HEK293 (cell line): ENCODE measurements around the gene NID2.

Experiments used
- CTCF ChIA-PET: fragments of 350-600 bp; formaldehyde crosslinking; extraction: SDS; loops from one replicate; lab custom pipeline; 2021; ENCODE audit warnings: antibody characterized with exemption; lab: Yijun Ruan, JAX
- POLR2A ChIA-PET: fragments of 300-600 bp; formaldehyde crosslinking; extraction: SDS; loops from one replicate; lab custom pipeline; 2020; ENCODE audit warnings: antibody characterized with exemption, inconsistent platforms; lab: Yijun Ruan, JAX
- H3K27ac ChIP-seq: fragments of 200-500 bp; sonication (Bioruptor generic); 2 replicates; pipeline ENCODE4 v1.5.1; 2014; ENCODE audit warnings: low read depth, low read length, control low read depth, inconsistent platforms; ENCODE audit errors: extremely low read depth
- H3K36me3 ChIP-seq, 2 experiments: fragments of 200-500 bp in 1 of 2; sonication (Bioruptor generic) in 1 of 2; 1 replicate in 1 of 2; 2 replicates in 1 of 2; pipeline ENCODE4 v1.5.1; 2014 to 2017; ENCODE audit warnings: inconsistent platforms in 2 of 2, low read length in 2 of 2; ENCODE audit not compliant: control insufficient read depth in 2 of 2, insufficient read depth in 1 of 2
- H3K4me1 ChIP-seq: fragments of 200-500 bp; sonication (Bioruptor generic); 2 replicates; pipeline ENCODE4 v1.5.1; 2014; ENCODE audit warnings: mild to moderate bottlenecking, low read length, inconsistent platforms; ENCODE audit not compliant: control insufficient read depth, insufficient read depth
- H3K4me3 ChIP-seq: 2 replicates; pipeline ENCODE4 v1.5.1; 2011; ENCODE audit warnings: low read depth, mild to moderate bottlenecking, control low read depth, low read length, moderate library complexity
- H3K9me3 ChIP-seq: fragments of 200-500 bp; sonication (Bioruptor generic); 2 replicates; pipeline ENCODE4 v1.5.1; 2014; ENCODE audit warnings: low read depth, low read length, inconsistent platforms; ENCODE audit not compliant: control insufficient read depth, insufficient read depth
- GLIS2 ChIP-seq: fragments of 450-650 bp; formaldehyde crosslinking; IDR thresholded peaks from 2 replicates; pipeline ENCODE4 v1.5.1; 2016; ENCODE audit warnings: missing biosample characterization, missing genetic modification characterization
- KLF7 ChIP-seq: fragments of 450-650 bp; formaldehyde crosslinking; IDR thresholded peaks from 2 replicates; pipeline ENCODE4 v1.5.1; 2016; ENCODE audit warnings: missing biosample characterization, missing genetic modification characterization, borderline replicate concordance
- OSR2 ChIP-seq: fragments of 450-650 bp; formaldehyde crosslinking; IDR thresholded peaks from 2 replicates; pipeline ENCODE4 v1.5.1; 2016; ENCODE audit warnings: missing biosample characterization, missing genetic modification characterization
- PRDM10 ChIP-seq: fragments of 450-650 bp; formaldehyde crosslinking; IDR thresholded peaks from 2 replicates; pipeline ENCODE4 v1.5.1; 2016; ENCODE audit warnings: missing biosample characterization, missing genetic modification characterization
- ZBTB20 ChIP-seq: fragments of 450-650 bp; formaldehyde crosslinking; IDR thresholded peaks from 2 replicates; pipeline ENCODE4 v1.5.1; 2016; ENCODE audit warnings: missing biosample characterization, missing genetic modification characterization
- ZBTB48 ChIP-seq: fragments of 450-650 bp; formaldehyde crosslinking; IDR thresholded peaks from 2 replicates; pipeline ENCODE4 v1.5.1; 2016; ENCODE audit warnings: missing biosample characterization, missing genetic modification characterization
- ZFP3 ChIP-seq: fragments of 450-650 bp; formaldehyde crosslinking; IDR thresholded peaks from 2 replicates; pipeline ENCODE4 v1.5.1; 2016; ENCODE audit warnings: low read depth, missing biosample characterization, missing genetic modification characterization
- ZIC2 ChIP-seq: fragments of 450-650 bp; formaldehyde crosslinking; IDR thresholded peaks from 2 replicates; pipeline ENCODE4 v1.5.1; 2016; ENCODE audit warnings: missing biosample characterization, missing genetic modification characterization
- ZNF112 ChIP-seq: fragments of 450-650 bp; formaldehyde crosslinking; IDR thresholded peaks from 2 replicates; pipeline ENCODE4 v1.5.0; 2017; ENCODE audit warnings: missing biosample characterization, missing genetic modification characterization
- ZNF121 ChIP-seq: fragments of 450-650 bp; formaldehyde crosslinking; IDR thresholded peaks from 2 replicates; pipeline ENCODE4 v1.5.1; 2016; ENCODE audit warnings: missing biosample characterization, missing genetic modification characterization
- ZNF138 ChIP-seq: fragments of 450-650 bp; formaldehyde crosslinking; IDR thresholded peaks from 2 replicates; pipeline ENCODE4 v1.5.1; 2016; ENCODE audit warnings: missing biosample characterization, missing genetic modification characterization, borderline replicate concordance
- ZNF146 ChIP-seq: fragments of 450-650 bp; formaldehyde crosslinking; IDR thresholded peaks from 2 replicates; pipeline ENCODE4 v1.5.1; 2016; ENCODE audit warnings: missing biosample characterization, missing genetic modification characterization
- ZNF148 ChIP-seq: fragments of 450-650 bp; formaldehyde crosslinking; IDR thresholded peaks from 2 replicates; pipeline ENCODE4 v1.5.0; 2017; ENCODE audit warnings: missing biosample characterization, missing genetic modification characterization, borderline replicate concordance
- ZNF169 ChIP-seq: fragments of 450-650 bp; formaldehyde crosslinking; IDR thresholded peaks from 2 replicates; pipeline ENCODE4 v1.5.1; 2016; ENCODE audit warnings: missing biosample characterization, missing genetic modification characterization
- ZNF324 ChIP-seq: fragments of 450-650 bp; formaldehyde crosslinking; IDR thresholded peaks from 2 replicates; pipeline ENCODE4 v1.5.1; 2016; ENCODE audit warnings: missing biosample characterization, missing genetic modification characterization
- ZNF341 ChIP-seq: fragments of 450-650 bp; formaldehyde crosslinking; IDR thresholded peaks from 2 replicates; pipeline ENCODE4; 2016; ENCODE audit warnings: low read depth, missing biosample characterization, missing genetic modification characterization
- ZNF426 ChIP-seq: fragments of 450-650 bp; formaldehyde crosslinking; IDR thresholded peaks from 2 replicates; pipeline ENCODE4 v1.5.1; 2017; ENCODE audit warnings: missing biosample characterization, missing genetic modification characterization, mild to moderate bottlenecking, inconsistent platforms, moderate library complexity
- ZNF596 ChIP-seq: fragments of 450-650 bp; IDR thresholded peaks from 2 replicates; pipeline ENCODE4 v1.5.0; 2018; ENCODE audit warnings: missing biosample characterization, mild to moderate bottlenecking, missing genetic modification characterization, moderate library complexity
- ZNF623 ChIP-seq: fragments of 450-650 bp; formaldehyde crosslinking; IDR thresholded peaks from 2 replicates; pipeline ENCODE4 v1.5.1; 2016; ENCODE audit warnings: missing biosample characterization, missing genetic modification characterization
- ZNF660 ChIP-seq: fragments of 450-650 bp; IDR thresholded peaks from 2 replicates; pipeline ENCODE4 v1.5.1; 2018; ENCODE audit warnings: missing biosample characterization, mild to moderate bottlenecking, missing genetic modification characterization
- ZSCAN5A ChIP-seq: fragments of 450-650 bp; formaldehyde crosslinking; IDR thresholded peaks from 2 replicates; pipeline ENCODE4 v1.5.1; 2016; ENCODE audit warnings: missing biosample characterization, missing genetic modification characterization
- ZXDB ChIP-seq: fragments of 450-650 bp; formaldehyde crosslinking; IDR thresholded peaks from 2 replicates; pipeline ENCODE4 v1.5.1; 2016; ENCODE audit warnings: missing biosample characterization, missing genetic modification characterization
- TF ChIP-seq, protein P1 (sequence below): fragments of 450-650 bp; formaldehyde crosslinking; IDR thresholded peaks from 2 replicates; pipeline ENCODE4 v1.5.1; 2016; ENCODE audit warnings: missing biosample characterization, missing genetic modification characterization

NID2 gene

DNA sequence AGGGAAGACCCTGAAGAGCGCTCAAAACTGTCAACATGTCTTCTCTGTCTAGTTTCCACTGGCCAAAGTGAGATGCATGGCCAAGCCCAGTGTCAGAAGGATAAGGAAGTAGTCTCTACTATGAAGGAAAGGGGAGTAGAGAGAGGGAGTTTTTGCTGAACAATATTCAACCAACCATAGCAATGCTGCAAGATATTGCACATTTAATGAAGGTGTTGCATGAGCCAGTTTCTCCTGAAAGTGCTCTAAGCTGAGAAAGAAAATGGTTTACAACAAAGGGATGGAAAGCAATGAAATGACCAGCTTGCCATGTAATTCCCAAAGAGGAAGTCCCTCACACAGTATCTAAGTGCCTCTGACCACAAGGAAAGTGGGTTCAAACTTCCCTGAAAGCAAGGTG, 40.0 kb upstream of the NID2 start:
- ChIA-PET POLR2A (no interaction called here), CTCF (interaction anchor here (0.6 kb wide), 2 partner anchors 35 to 304 kb away, joined by 3 to 4 read pairs; no protein-coding TSS in a partner anchor)
- Histone ChIP-seq H3K4me3 (no peak overlapping the region), H3K4me1 (no peaks in the 10 kb centered on the region), H3K27ac (no peak overlapping the region), H3K9me3 (no peaks in the 10 kb centered on the region), H3K36me3 (no peaks in the 10 kb centered on the region)
- TF ChIP-seq ZNF148 (tag by site-specific recombination) (no peak), ZNF112 (tag by site-specific recombination) (no peak), ZFP3 (no peak), ZNF121 (tag by site-specific recombination) (no peak), ZNF324 (tag by site-specific recombination) (no peak), ZNF426 (tag by site-specific recombination) (no peak)

DNA sequence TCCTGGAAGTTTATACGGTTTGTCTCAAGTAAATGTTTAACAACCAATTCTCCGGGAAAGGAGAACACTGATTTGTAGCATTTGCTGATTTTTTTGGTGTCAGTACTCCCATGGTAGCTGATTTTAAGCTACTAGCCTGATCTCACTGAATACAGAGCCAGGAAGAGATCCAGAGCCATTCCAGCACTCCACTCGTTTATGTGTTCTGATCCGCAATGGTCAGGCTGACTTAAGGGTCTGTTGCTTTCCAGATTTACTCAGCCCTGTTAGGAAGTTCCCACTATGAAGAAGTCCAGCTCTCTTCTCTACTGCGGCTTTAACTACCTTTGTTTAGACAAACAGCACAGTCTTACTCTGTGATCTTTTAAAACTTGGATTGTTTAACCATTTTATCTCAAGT, 38.0 kb upstream of the NID2 start:
- Histone ChIP-seq H3K9me3 (no peaks in the 10 kb centered on the region), H3K27ac (no peak overlapping the region), H3K36me3 (no peaks in the 10 kb centered on the region), H3K4me1 (no peaks in the 10 kb centered on the region), H3K4me3 (no peak overlapping the region)
- POLR2A ChIA-PET: interaction anchor here (0.7 kb wide), 1 partner anchor 685 kb away, joined by 3 read pairs; the partner anchor contains the start of gene GNPNAT1
- no peak for TF ChIP-seq ZBTB48
- TF ChIP-seq ZBTB20 (tag by site-specific recombination): no peak
- TF ChIP-seq, protein P1, sequence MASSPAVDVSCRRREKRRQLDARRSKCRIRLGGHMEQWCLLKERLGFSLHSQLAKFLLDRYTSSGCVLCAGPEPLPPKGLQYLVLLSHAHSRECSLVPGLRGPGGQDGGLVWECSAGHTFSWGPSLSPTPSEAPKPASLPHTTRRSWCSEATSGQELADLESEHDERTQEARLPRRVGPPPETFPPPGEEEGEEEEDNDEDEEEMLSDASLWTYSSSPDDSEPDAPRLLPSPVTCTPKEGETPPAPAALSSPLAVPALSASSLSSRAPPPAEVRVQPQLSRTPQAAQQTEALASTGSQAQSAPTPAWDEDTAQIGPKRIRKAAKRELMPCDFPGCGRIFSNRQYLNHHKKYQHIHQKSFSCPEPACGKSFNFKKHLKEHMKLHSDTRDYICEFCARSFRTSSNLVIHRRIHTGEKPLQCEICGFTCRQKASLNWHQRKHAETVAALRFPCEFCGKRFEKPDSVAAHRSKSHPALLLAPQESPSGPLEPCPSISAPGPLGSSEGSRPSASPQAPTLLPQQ (tag by site-specific recombination): no peak
- TF ChIP-seq PRDM10 (tag by site-specific recombination): no peak
- TF ChIP-seq OSR2 (tag by site-specific recombination): no peak
- TF ChIP-seq ZNF169 (tag by site-specific recombination): no peak
- no peak for TF ChIP-seq ZIC2 (tag by site-specific recombination)
- TF ChIP-seq ZNF324 (tag by site-specific recombination): no peak
- no peak for TF ChIP-seq KLF7 (tag by site-specific recombination)
- TF ChIP-seq GLIS2 (tag by site-specific recombination): no peak
- TF ChIP-seq ZNF146 (tag by site-specific recombination): no peak
- no peak for TF ChIP-seq ZNF596
- TF ChIP-seq ZSCAN5A (tag by site-specific recombination): no peak
- no peak for TF ChIP-seq ZNF148 (tag by site-specific recombination)
- no peak for TF ChIP-seq ZNF623 (tag by site-specific recombination)
- no peak for TF ChIP-seq ZXDB (tag by site-specific recombination)
- TF ChIP-seq ZNF138 (tag by site-specific recombination): no peak
- no peak for TF ChIP-seq ZNF660 (tag by site-specific recombination)
- TF ChIP-seq ZNF341: no peak
- CTCF ChIA-PET: interaction anchor here (0.7 to 1.2 kb wide), 2 partner anchors 13 to 1496 kb away, joined by 3 read pairs; no protein-coding TSS in a partner anchor
